Measurements from ENCODE around the gene GDF7. TPM values are rescaled to one million over a fixed set of nuclear protein-coding genes. Genes with fewer than 3 reads are reported as not detected.

GDF7 gene
- total and polyA plus RNA-seq, 2 donors (not counting 3 experiments of a cell fraction or from before 2014, with no cell fraction given): 3.7 to 3.9 TPM

- dilution Hi-C loops (cut with MboI; ENCODE audit: extremely low pct_ligation_motif_present, low sequenced_read_pairs) (no loop called here), intact Hi-C loops (cut with micrococcal nuclease) (no loop called here)
- POLR2A ChIA-PET: no interaction called here
- DNase-seq (ENCODE audit: low read depth, low spot score): no peak
- CTCF ChIA-PET: interaction anchor here (0.5 kb wide), 1 partner anchor 213 kb away, joined by 3 read pairs; no protein-coding TSS in a partner anchor
- no peak overlapping the region for H3K27ac ChIP-seq (ENCODE audit: insufficient read depth, low read depth, low read length)
- peaks cover 14% of the 10 kb centered on the region for H3K4me1 ChIP-seq (ENCODE audit: control insufficient read depth, extremely low read depth, insufficient read depth, low read length)
- TF ChIP-seq EZH2 (IDR thresholded peaks at IDR 0.05; ENCODE audit: borderline replicate concordance, low read depth, low read length, severe bottlenecking) (no peak), MYC (IDR thresholded peaks at IDR 0.05; ENCODE audit: low read depth, low read length) (no peak), MAX (IDR thresholded peaks at IDR 0.05; ENCODE audit: insufficient read depth, insufficient read length) (no peak), JUN (IDR thresholded peaks at IDR 0.05; ENCODE audit: borderline replicate concordance, insufficient read depth, insufficient read length, low read depth) (no peak), FOS (IDR thresholded peaks at IDR 0.05; ENCODE audit: borderline replicate concordance, insufficient read depth, low read length) (no peak), GATA2 (IDR thresholded peaks at IDR 0.05; ENCODE audit: insufficient read depth, insufficient read length, low read depth, low read length) (no peak), POLR2A (IDR thresholded peaks at IDR 0.05; ENCODE audit: low read depth, low read length) (no peak), CTCF (IDR thresholded peaks at IDR 0.05; ENCODE audit: extremely low read depth in 1 of 2, insufficient read depth in 1 of 2, low read depth in 1 of 2, low read length in 2 of 2) (no peak), POLR2AphosphoS5 (IDR thresholded peaks at IDR 0.05; ENCODE audit: insufficient read depth, low read depth, low read length) (no peak)
- H4K20me1 ChIP-seq (replicated peaks; ENCODE audit: control insufficient read depth, extremely low read depth, insufficient read depth, low read length): no peaks in the 10 kb centered on the region
- no TSS peak for BruUV-seq (replicated peaks)
- no peak for FAIRE-seq
- H3K36me3 ChIP-seq (ENCODE audit: control insufficient read depth in 2 of 2, extremely low read depth in 1 of 2, insufficient read depth in 2 of 2, low read length in 2 of 2): peaks cover 0 to 20% of the 10 kb centered on the region in 2 experiments
- no peak overlapping the region for H2AFZ ChIP-seq (ENCODE audit: low read depth, low read length)
- no peak overlapping the region for H3K4me2 ChIP-seq (ENCODE audit: insufficient read depth, low read length)
- no peak overlapping the region for H3K4me3 ChIP-seq (replicated peaks in 1 of 3; ENCODE audit: insufficient read depth in 1 of 3, low read depth in 1 of 3, low read length in 3 of 3)
- no peaks in the 10 kb centered on the region for H3K79me2 ChIP-seq (ENCODE audit: control insufficient read depth, insufficient read depth, low read length)
- H3K9ac ChIP-seq (replicated peaks; ENCODE audit: extremely low read depth, insufficient read depth, low read length): no peak overlapping the region
- H3K9me3 ChIP-seq (replicated peaks; ENCODE audit: control insufficient read depth, insufficient read depth, low read length): no peaks in the 10 kb centered on the region
- H3K27me3 ChIP-seq (ENCODE audit: control insufficient read depth in 2 of 2, insufficient read depth in 2 of 2, low read length in 2 of 2): no peaks in the 10 kb centered on the region
- no peaks in the 10 kb centered on the region for H3K9me1 ChIP-seq (replicated peaks; ENCODE audit: control insufficient read depth, extremely low read depth, insufficient read depth, low read length)
Observed at GRCh38 chr2:20645761-20646160, 21.2 kb upstream of the GDF7 start.
